HCT116 (cell line): ENCODE results near the gene GOLGA8B. TPM values are rescaled to one million over a fixed set of nuclear protein-coding genes. Genes with fewer than 3 reads are reported as not detected.

Experiments
- ATAC-seq: fragments of 200-7000 bp; cut with Tn5 transposase; 2 replicates; pipeline ENCODE4 v1.9.1; 2020; ENCODE audit warnings: mild to moderate bottlenecking, moderate library complexity
- BruUV-seq: library from RNA; stranded (reverse); fragments of 400-500 nt; replicated peaks from 2 replicates; lab custom pipeline; 2021; lab: Mats Ljungman, UMichigan
- CTCF ChIA-PET: fragments of 300-600 bp; sonication (Branson Sonifier 250); formaldehyde crosslinking; loops from one replicate; lab custom pipeline; 2021; ENCODE audit warnings: antibody characterized with exemption; lab: Charles Lee
- POLR2A ChIA-PET: fragments of 300-600, 350-600 bp; sonication (Branson Sonifier 250); formaldehyde crosslinking; loops from one replicate; lab custom pipeline; 2021; ENCODE audit warnings: antibody characterized with exemption; lab: Charles Lee
- RAD21 ChIA-PET, 2 experiments: fragments of 300-600 bp; sonication (Branson Sonifier 250); formaldehyde crosslinking; loops; one replicate each; lab custom pipeline; 2023; ENCODE audit warnings: low total read pairs in 2 of 2; ENCODE audit not compliant: uncharacterized antibody in 2 of 2, unreplicated experiment in 2 of 2, low non-redundant PET in 1 of 2; lab: Charles Lee
- DNase-seq: peaks from one replicate; pipeline ENCODE4 v3.0.0-alpha.2; 2010; ENCODE audit warnings: low read depth, low spot score
- H2AFZ ChIP-seq: fragments of 200-600 bp; shearing (Covaris generic), sonication (generic); 2 replicates; pipeline ENCODE4 v1.6.1; 2017; ENCODE audit warnings: low read depth, mixed run types, mixed read lengths, antibody characterized with exemption, low read length; ENCODE audit not compliant: poor library complexity, severe bottlenecking
- H3K27ac ChIP-seq: 2 replicates; pipeline ENCODE4 v1.5.1; 2012; ENCODE audit warnings: low read depth, low read length
- H3K27me3 ChIP-seq: fragments of 200-600 bp; sonication (generic); 2 replicates; pipeline ENCODE4 v1.6.1; 2016; ENCODE audit warnings: mixed run types, low read length, mixed read lengths; ENCODE audit not compliant: insufficient read depth
- H3K36me3 ChIP-seq, 2 experiments: fragments of 200-500 bp in 1 of 2; fragments of 200-600 bp in 1 of 2; sonication (Bioruptor generic) in 1 of 2; sonication (generic) in 1 of 2; 2 replicates each; pipeline versions ENCODE4 v1.5.1 to v1.6.1; 2014 to 2016; ENCODE audit warnings: low read length in 2 of 2, inconsistent platforms in 1 of 2, mixed read lengths in 1 of 2, mixed run types in 1 of 2; ENCODE audit not compliant: insufficient read depth in 2 of 2, control insufficient read depth in 1 of 2
- H3K4me1 ChIP-seq, 2 experiments: fragments of 200-600 bp in 1 of 2; sonication (generic) in 1 of 2; 2 replicates each; pipeline versions ENCODE4 v1.5.1 to v1.6.1; 2012 to 2017; ENCODE audit warnings: low read length in 2 of 2, inconsistent platforms in 1 of 2, mild to moderate bottlenecking in 1 of 2, mixed read lengths in 1 of 2, mixed run types in 1 of 2, moderate library complexity in 1 of 2; ENCODE audit not compliant: insufficient read depth in 2 of 2, control insufficient read depth in 1 of 2
- H3K4me2 ChIP-seq: fragments of 200-600 bp; sonication (generic); 2 replicates; pipeline ENCODE4 v1.6.1; 2017; ENCODE audit warnings: mixed run types, low read length, mixed read lengths
- H3K4me3 ChIP-seq, 2 experiments: fragments of 200-600 bp in 1 of 2; sonication (generic) in 1 of 2; replicated peaks in 1 of 2; 2 replicates each; pipeline ENCODE4 v1.5.1; 2011 to 2016; ENCODE audit warnings: low read length in 2 of 2, control low read depth in 1 of 2, low read depth in 1 of 2, mild to moderate bottlenecking in 1 of 2, mixed read lengths in 1 of 2, mixed run types in 1 of 2
- H3K79me2 ChIP-seq: fragments of 200-600 bp; sonication (generic); 2 replicates; pipeline ENCODE4 v1.6.1; 2017; ENCODE audit warnings: mild to moderate bottlenecking, mixed run types, low read length, moderate library complexity, mixed read lengths; ENCODE audit not compliant: insufficient read depth
- H3K9ac ChIP-seq: fragments of 200-600 bp; sonication (generic); 2 replicates; pipeline ENCODE4 v1.6.1; 2016; ENCODE audit warnings: low read length, mixed read lengths
- H3K9me2 ChIP-seq: fragments of 200-600 bp; sonication (generic), shearing (Covaris generic); 2 replicates; pipeline ENCODE4 v1.6.1; 2017; ENCODE audit warnings: mixed run types, mild to moderate bottlenecking, moderate library complexity; ENCODE audit not compliant: insufficient read depth
- H3K9me3 ChIP-seq, 2 experiments: fragments of 200-500 bp in 1 of 2; fragments of 200-600 bp in 1 of 2; sonication (Bioruptor generic) in 1 of 2; sonication (generic) in 1 of 2; 2 replicates each; pipeline ENCODE4 v1.6.1; 2014 to 2017; ENCODE audit warnings: low read length in 2 of 2, mixed read lengths in 2 of 2, inconsistent platforms in 1 of 2, low read depth in 1 of 2, mild to moderate bottlenecking in 1 of 2, mixed run types in 1 of 2, moderate library complexity in 1 of 2; ENCODE audit not compliant: control insufficient read depth in 1 of 2, insufficient read depth in 1 of 2
- H4K20me1 ChIP-seq: fragments of 200-600 bp; sonication (generic), shearing (Covaris generic); 2 replicates; pipeline ENCODE4 v1.6.1; 2017; ENCODE audit warnings: mixed run types, mild to moderate bottlenecking, moderate library complexity; ENCODE audit not compliant: insufficient read depth
- CBX3 ChIP-seq: IDR thresholded peaks from 2 replicates; pipeline ENCODE4 v1.6.1; 2012; ENCODE audit warnings: low read depth
- EGR1 ChIP-seq: IDR thresholded peaks from 2 replicates; pipeline ENCODE4 v1.6.1; 2012; ENCODE audit warnings: low read depth
- ELF1 ChIP-seq: IDR thresholded peaks from 2 replicates; pipeline ENCODE4 v1.6.1; 2012; ENCODE audit warnings: low read depth, borderline replicate concordance
- FOSL1 ChIP-seq: IDR thresholded peaks from 2 replicates; pipeline ENCODE4 v1.6.1; 2012; ENCODE audit warnings: low read depth
- JUND ChIP-seq: IDR thresholded peaks from 2 replicates; pipeline ENCODE4 v1.6.1; 2012
- POLR2AphosphoS5 ChIP-seq: IDR thresholded peaks from 2 replicates; pipeline ENCODE4 v1.6.1; 2011; ENCODE audit warnings: mild to moderate bottlenecking, low read depth, low read length, moderate library complexity
- SIN3A ChIP-seq: IDR thresholded peaks from 2 replicates; pipeline ENCODE4 v1.6.1; 2012; ENCODE audit warnings: low read depth
- SRF ChIP-seq: IDR thresholded peaks from 2 replicates; pipeline ENCODE4 v1.6.1; 2012; ENCODE audit warnings: low read depth
- intact Hi-C: fragments of 100-400 bp; cut with micrococcal nuclease; formaldehyde crosslinking; loops from 2 replicates; pipeline ENCODE4 v1.10.0; 2022
- total RNA-seq: library from RNA; stranded (reverse); gene quantifications from one replicate; pipeline ENCODE4 v1.2.1, GENCODE V29; 2021; ENCODE audit not compliant: unreplicated experiment
- TF ChIP-seq, protein P1 (sequence below): IDR thresholded peaks from 2 replicates; pipeline ENCODE4 v1.6.1; 2012
- TF ChIP-seq, protein P2 (sequence below): IDR thresholded peaks from 2 replicates; pipeline ENCODE4 v1.6.1; 2012
- TF ChIP-seq, protein P3 (sequence below): IDR thresholded peaks from 2 replicates; pipeline ENCODE4 v1.6.1; 2012; ENCODE audit warnings: low read depth
- TF ChIP-seq, protein P4 (sequence below): IDR thresholded peaks from 2 replicates; pipeline ENCODE4 v1.6.1; 2011; ENCODE audit warnings: mild to moderate bottlenecking, low read length, moderate library complexity; ENCODE audit not compliant: insufficient replicate concordance; ENCODE audit errors: extremely low read depth
- TF ChIP-seq, protein P5 (sequence below), 3 experiments: fragments of 200-600 bp in 1 of 3; sonication (generic) in 1 of 3; IDR thresholded peaks in 2 of 3; conservative IDR thresholded peaks in 1 of 3; 2 replicates each; pipeline ENCODE4 v1.5.1; 2012 to 2017; ENCODE audit warnings: low read depth in 2 of 3, low read length in 2 of 3, antibody characterized with exemption in 1 of 3, borderline replicate concordance in 1 of 3, control low read depth in 1 of 3, mild to moderate bottlenecking in 1 of 3, mixed read lengths in 1 of 3, mixed run types in 1 of 3, moderate library complexity in 1 of 3; ENCODE audit not compliant: insufficient read depth in 1 of 3

Gene GOLGA8B
- total RNA-seq, 1 experiment from 2014 or later, result 69.9 TPM

DNA sequence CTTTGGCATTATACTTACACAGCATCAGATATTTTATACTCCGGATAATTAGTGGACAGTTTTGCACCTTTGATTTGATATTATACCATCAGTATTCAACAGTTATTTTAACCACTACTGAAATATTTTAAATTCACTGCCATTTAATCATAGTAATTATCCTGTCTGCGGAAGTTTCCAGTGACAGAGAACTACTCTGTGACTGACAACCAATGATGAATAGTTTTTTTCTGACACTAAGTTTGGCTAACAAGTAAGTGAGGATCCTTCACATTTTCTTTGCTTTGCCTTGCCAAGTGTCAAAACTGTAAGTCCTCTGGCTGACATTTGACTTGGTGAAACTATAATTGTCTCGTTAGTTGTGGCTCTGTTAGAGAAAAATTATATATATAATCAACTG is 30.5 kb upstream of the GOLGA8B start:
- TF ChIP-seq, protein P1, sequence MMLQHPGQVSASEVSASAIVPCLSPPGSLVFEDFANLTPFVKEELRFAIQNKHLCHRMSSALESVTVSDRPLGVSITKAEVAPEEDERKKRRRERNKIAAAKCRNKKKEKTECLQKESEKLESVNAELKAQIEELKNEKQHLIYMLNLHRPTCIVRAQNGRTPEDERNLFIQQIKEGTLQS, result no peak
- no peak for TF ChIP-seq SIN3A
- TF ChIP-seq, protein P2, sequence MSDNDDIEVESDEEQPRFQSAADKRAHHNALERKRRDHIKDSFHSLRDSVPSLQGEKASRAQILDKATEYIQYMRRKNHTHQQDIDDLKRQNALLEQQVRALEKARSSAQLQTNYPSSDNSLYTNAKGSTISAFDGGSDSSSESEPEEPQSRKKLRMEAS, result no peak
- no peak for TF ChIP-seq CBX3
- TF ChIP-seq FOSL1, result no peak
- no peak for TF ChIP-seq EGR1
- TF ChIP-seq JUND, result no peak
- TF ChIP-seq, protein P3, sequence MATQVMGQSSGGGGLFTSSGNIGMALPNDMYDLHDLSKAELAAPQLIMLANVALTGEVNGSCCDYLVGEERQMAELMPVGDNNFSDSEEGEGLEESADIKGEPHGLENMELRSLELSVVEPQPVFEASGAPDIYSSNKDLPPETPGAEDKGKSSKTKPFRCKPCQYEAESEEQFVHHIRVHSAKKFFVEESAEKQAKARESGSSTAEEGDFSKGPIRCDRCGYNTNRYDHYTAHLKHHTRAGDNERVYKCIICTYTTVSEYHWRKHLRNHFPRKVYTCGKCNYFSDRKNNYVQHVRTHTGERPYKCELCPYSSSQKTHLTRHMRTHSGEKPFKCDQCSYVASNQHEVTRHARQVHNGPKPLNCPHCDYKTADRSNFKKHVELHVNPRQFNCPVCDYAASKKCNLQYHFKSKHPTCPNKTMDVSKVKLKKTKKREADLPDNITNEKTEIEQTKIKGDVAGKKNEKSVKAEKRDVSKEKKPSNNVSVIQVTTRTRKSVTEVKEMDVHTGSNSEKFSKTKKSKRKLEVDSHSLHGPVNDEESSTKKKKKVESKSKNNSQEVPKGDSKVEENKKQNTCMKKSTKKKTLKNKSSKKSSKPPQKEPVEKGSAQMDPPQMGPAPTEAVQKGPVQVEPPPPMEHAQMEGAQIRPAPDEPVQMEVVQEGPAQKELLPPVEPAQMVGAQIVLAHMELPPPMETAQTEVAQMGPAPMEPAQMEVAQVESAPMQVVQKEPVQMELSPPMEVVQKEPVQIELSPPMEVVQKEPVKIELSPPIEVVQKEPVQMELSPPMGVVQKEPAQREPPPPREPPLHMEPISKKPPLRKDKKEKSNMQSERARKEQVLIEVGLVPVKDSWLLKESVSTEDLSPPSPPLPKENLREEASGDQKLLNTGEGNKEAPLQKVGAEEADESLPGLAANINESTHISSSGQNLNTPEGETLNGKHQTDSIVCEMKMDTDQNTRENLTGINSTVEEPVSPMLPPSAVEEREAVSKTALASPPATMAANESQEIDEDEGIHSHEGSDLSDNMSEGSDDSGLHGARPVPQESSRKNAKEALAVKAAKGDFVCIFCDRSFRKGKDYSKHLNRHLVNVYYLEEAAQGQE, result no peak
- TF ChIP-seq, protein P4, sequence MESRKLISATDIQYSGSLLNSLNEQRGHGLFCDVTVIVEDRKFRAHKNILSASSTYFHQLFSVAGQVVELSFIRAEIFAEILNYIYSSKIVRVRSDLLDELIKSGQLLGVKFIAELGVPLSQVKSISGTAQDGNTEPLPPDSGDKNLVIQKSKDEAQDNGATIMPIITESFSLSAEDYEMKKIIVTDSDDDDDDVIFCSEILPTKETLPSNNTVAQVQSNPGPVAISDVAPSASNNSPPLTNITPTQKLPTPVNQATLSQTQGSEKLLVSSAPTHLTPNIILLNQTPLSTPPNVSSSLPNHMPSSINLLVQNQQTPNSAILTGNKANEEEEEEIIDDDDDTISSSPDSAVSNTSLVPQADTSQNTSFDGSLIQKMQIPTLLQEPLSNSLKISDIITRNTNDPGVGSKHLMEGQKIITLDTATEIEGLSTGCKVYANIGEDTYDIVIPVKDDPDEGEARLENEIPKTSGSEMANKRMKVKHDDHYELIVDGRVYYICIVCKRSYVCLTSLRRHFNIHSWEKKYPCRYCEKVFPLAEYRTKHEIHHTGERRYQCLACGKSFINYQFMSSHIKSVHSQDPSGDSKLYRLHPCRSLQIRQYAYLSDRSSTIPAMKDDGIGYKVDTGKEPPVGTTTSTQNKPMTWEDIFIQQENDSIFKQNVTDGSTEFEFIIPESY, result no peak
- TF ChIP-seq ELF1, result no peak
- TF ChIP-seq, protein P5, sequence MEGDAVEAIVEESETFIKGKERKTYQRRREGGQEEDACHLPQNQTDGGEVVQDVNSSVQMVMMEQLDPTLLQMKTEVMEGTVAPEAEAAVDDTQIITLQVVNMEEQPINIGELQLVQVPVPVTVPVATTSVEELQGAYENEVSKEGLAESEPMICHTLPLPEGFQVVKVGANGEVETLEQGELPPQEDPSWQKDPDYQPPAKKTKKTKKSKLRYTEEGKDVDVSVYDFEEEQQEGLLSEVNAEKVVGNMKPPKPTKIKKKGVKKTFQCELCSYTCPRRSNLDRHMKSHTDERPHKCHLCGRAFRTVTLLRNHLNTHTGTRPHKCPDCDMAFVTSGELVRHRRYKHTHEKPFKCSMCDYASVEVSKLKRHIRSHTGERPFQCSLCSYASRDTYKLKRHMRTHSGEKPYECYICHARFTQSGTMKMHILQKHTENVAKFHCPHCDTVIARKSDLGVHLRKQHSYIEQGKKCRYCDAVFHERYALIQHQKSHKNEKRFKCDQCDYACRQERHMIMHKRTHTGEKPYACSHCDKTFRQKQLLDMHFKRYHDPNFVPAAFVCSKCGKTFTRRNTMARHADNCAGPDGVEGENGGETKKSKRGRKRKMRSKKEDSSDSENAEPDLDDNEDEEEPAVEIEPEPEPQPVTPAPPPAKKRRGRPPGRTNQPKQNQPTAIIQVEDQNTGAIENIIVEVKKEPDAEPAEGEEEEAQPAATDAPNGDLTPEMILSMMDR (IDR thresholded peaks at IDR 0.05 in 2 of 3, conservative IDR thresholded peaks at IDR 0.05 in 1 of 3; ENCODE audit: borderline replicate concordance in 1 of 3, insufficient read depth in 1 of 3, low read depth in 2 of 3, low read length in 2 of 3), result no peak
- no peak for TF ChIP-seq POLR2AphosphoS5
- TF ChIP-seq SRF, result no peak
- no peaks in the 10 kb centered on the region for H3K9me2 ChIP-seq
- H3K4me3 ChIP-seq, result no peak overlapping the region
- H3K79me2 ChIP-seq, result no peaks in the 10 kb centered on the region
- H3K4me2 ChIP-seq, result no peak overlapping the region
- 0 out of 4 replicates have a peak, but pooled peaks cover 0 to 3% of the 10 kb centered on the region in 2 experiments for H3K4me1 ChIP-seq
- H3K9me3 ChIP-seq, result no peaks in the 10 kb centered on the region
- ChIA-PET CTCF (interaction anchor here (1.2 kb wide), 1 partner anchor 8 kb away, joined by 7 read pairs; no protein-coding TSS in a partner anchor), RAD21 (no interaction called here), POLR2A (no interaction called here)
- H3K27ac ChIP-seq, result no peak overlapping the region
- H3K9ac ChIP-seq, result no peak overlapping the region
- peaks cover 80% of the 10 kb centered on the region for H3K27me3 ChIP-seq
- no peaks in the 10 kb centered on the region for H3K36me3 ChIP-seq
- H2AFZ ChIP-seq, result no peak overlapping the region
- DNase-seq (no peak), ATAC-seq (no peak)
- H4K20me1 ChIP-seq, result no peaks in the 10 kb centered on the region
- intact Hi-C loops, result no loop called here
- BruUV-seq, result no TSS peak
